SH-SY5Y (cell line): ENCODE results near the gene EPHB2.

ENCODE experiments used
- GATA2 ChIP-seq: IDR thresholded peaks from 2 replicates; pipeline ENCODE4 v1.6.1; 2011; ENCODE audit warnings: mild to moderate bottlenecking, low read depth, low read length
- GATA3 ChIP-seq: IDR thresholded peaks from 2 replicates; pipeline ENCODE4 v1.6.1; 2011; ENCODE audit warnings: low read depth, mild to moderate bottlenecking, low read length, moderate library complexity

GRCh38 chr1:22761101-22761500, 50.5 kb downstream of the EPHB2 start:
- TF ChIP-seq GATA2, result no peak
- TF ChIP-seq GATA3, result no peak
